SH-SY5Y (cell line): ENCODE results near the gene IL17RC.

Experiments
- GATA2 ChIP-seq: IDR thresholded peaks from 2 replicates; pipeline ENCODE4 v1.6.1; 2011; ENCODE audit warnings: mild to moderate bottlenecking, low read depth, low read length
- GATA3 ChIP-seq: IDR thresholded peaks from 2 replicates; pipeline ENCODE4 v1.6.1; 2011; ENCODE audit warnings: low read depth, mild to moderate bottlenecking, low read length, moderate library complexity

GRCh38 chr3:9881441-9881840 lies 35.5 kb upstream of the IL17RC start:
- TF ChIP-seq GATA2, result no peak
- no peak for TF ChIP-seq GATA3
